ENCODE data around the gene CASKIN1. TPM values are rescaled to one million over a fixed set of nuclear protein-coding genes. Genes with fewer than 3 reads are reported as not detected.
A peak's percentile ranks its signal among the peaks of the same experiment; 100 is the strongest.
"Not testable (repeated sequence)": the region's sequence is repeated elsewhere in the genome, so short reads cannot be mapped to it uniquely, and the experiment has no call there.

CASKIN1 gene
- total RNA-seq, 1 experiment from 2014 or later = 1.0 TPM

- Histone ChIP-seq H3K36me3 (peaks cover 15% of the 10 kb centered on the region), H3K4me3 (no peak overlapping the region), H3K27me3 (no peaks in the 10 kb centered on the region), H3K9me3 (no peaks in the 10 kb centered on the region)
- DNase-seq = no peak
These were observed 49.0 kb downstream of the CASKIN1 start for GRCh38 chr16:2147378-2147777.

- no peak for DNase-seq
- Histone ChIP-seq H3K9me3 (no peaks in the 10 kb centered on the region), H3K27me3 (no peaks in the 10 kb centered on the region), H3K4me3 (no peak overlapping the region), H3K36me3 (peaks cover 3% of the 10 kb centered on the region; the same call in 1 of the 2 replicates)
These were observed 50.6 kb downstream of the CASKIN1 start for GRCh38 chr16:2145843-2146242.

GRCh38 chr16:2143878-2144485, 52.4 kb downstream of the CASKIN1 start:
- DNase-seq = no peak
- no peaks in the 10 kb centered on the region for H3K27me3 ChIP-seq
- no peak overlapping the region for H3K4me3 ChIP-seq
- no peaks in the 10 kb centered on the region for H3K9me3 ChIP-seq
- H3K36me3 ChIP-seq = peaks cover 3% of the 10 kb centered on the region; the same call in 1 of the 2 replicates

- H3K9me3 ChIP-seq = no peaks in the 10 kb centered on the region
- H3K4me3 ChIP-seq = no peak overlapping the region
- H3K36me3 ChIP-seq = peaks cover 2% of the 10 kb centered on the region; the same call in 1 of the 2 replicates
- H3K27me3 ChIP-seq = no peaks in the 10 kb centered on the region
- no peak for DNase-seq
These were observed 53.2 kb downstream of the CASKIN1 start for GRCh38 chr16:2142942-2143877.

- H3K27me3 ChIP-seq, H3K9me3 ChIP-seq, H3K36me3 ChIP-seq: not testable (repeated sequence)
- DNase-seq = peak; percentile 96
- peak within 1 kb of the TSS; percentile 67 for H3K4me3 ChIP-seq
These were observed 60.5 kb downstream of the CASKIN1 start, which contains the start of gene PKD1 for GRCh38 chr16:2135770-2136490. Gene PKD1 (minus strand): TSS chr16:2135898. CDS start chr16:2135689, 209 bp downstream.

- H3K9me3 ChIP-seq, DNase-seq, H3K36me3 ChIP-seq, H3K27me3 ChIP-seq: not testable (repeated sequence)
- peak overlapping the region; percentile 67 for H3K4me3 ChIP-seq
These were observed 61.3 kb downstream of the CASKIN1 start for GRCh38 chr16:2135071-2135470.

- not testable (repeated sequence) for DNase-seq, H3K9me3 ChIP-seq, H3K27me3 ChIP-seq, H3K36me3 ChIP-seq, H3K4me3 ChIP-seq
These were observed 62.6 kb downstream of the CASKIN1 start for GRCh38 chr16:2133797-2134196.

- H3K36me3 ChIP-seq = peaks cover 14% of the 10 kb centered on the region
- not testable (repeated sequence) for H3K9me3 ChIP-seq, DNase-seq, H3K27me3 ChIP-seq, H3K4me3 ChIP-seq
These were observed 66.4 kb downstream of the CASKIN1 start for GRCh38 chr16:2129890-2130447.

GRCh38 chr16:2129251-2129650, 67.2 kb downstream of the CASKIN1 start:
- H3K27me3 ChIP-seq, H3K4me3 ChIP-seq, H3K9me3 ChIP-seq: not testable (repeated sequence)
- H3K36me3 ChIP-seq = peaks cover 20% of the 10 kb centered on the region
- DNase-seq = peak; percentile 86

GRCh38 chr16:2127630-2128280, 68.7 kb downstream of the CASKIN1 start:
- H3K4me3 ChIP-seq, H3K9me3 ChIP-seq, H3K27me3 ChIP-seq: not testable (repeated sequence)
- H3K36me3 ChIP-seq = peaks cover 22% of the 10 kb centered on the region
- DNase-seq = peak; percentile 69

Other genes starting within 250 kb of the CASKIN1 start
- not detected in 2 replicates for gene RPL3L, start 241.9 kb downstream of the CASKIN1 start, total RNA-seq (2014; rRNA removed; shearing (Covaris generic); ENCODE audit: low replicate concordance)
- 406 and 819 TPM in 2 replicates for gene NDUFB10, start 237.1 kb downstream of the CASKIN1 start, total RNA-seq (2014; rRNA removed; shearing (Covaris generic); ENCODE audit: low replicate concordance)
- gene RPS2, start 231.8 kb downstream of the CASKIN1 start, total RNA-seq (2014; rRNA removed; shearing (Covaris generic); ENCODE audit: low replicate concordance) = 8,634 and 16,603 TPM in 2 replicates
- not detected in 2 replicates for gene RNF151, start 229.7 kb downstream of the CASKIN1 start, total RNA-seq (2014; rRNA removed; shearing (Covaris generic); ENCODE audit: low replicate concordance)
- gene TBL3, start 224.6 kb downstream of the CASKIN1 start, total RNA-seq (2014; rRNA removed; shearing (Covaris generic); ENCODE audit: low replicate concordance) = 75.4 and 134 TPM in 2 replicates
- gene NOXO1, start 215.1 kb downstream of the CASKIN1 start, total RNA-seq (2014; rRNA removed; shearing (Covaris generic); ENCODE audit: low replicate concordance) = not detected in 2 replicates
- 39.9 and 64.5 TPM in 2 replicates for gene GFER, start 212.4 kb downstream of the CASKIN1 start, total RNA-seq (2014; rRNA removed; shearing (Covaris generic); ENCODE audit: low replicate concordance)
- gene SYNGR3, start 206.6 kb downstream of the CASKIN1 start, total RNA-seq (2014; rRNA removed; shearing (Covaris generic); ENCODE audit: low replicate concordance) = 0.07 TPM in 1 of 2 replicates, not detected in the other
- 75.0 and 86.5 TPM in 2 replicates for gene ZNF598, start 186.8 kb downstream of the CASKIN1 start, total RNA-seq (2014; rRNA removed; shearing (Covaris generic); ENCODE audit: low replicate concordance)
- not detected in 2 replicates for gene NPW, start 176.8 kb downstream of the CASKIN1 start, total RNA-seq (2014; rRNA removed; shearing (Covaris generic); ENCODE audit: low replicate concordance)
- 15.9 and 19.0 TPM in 2 replicates for gene NHERF2, start 169.7 kb downstream of the CASKIN1 start, total RNA-seq (2014; rRNA removed; shearing (Covaris generic); ENCODE audit: low replicate concordance)
- gene NTHL1, start 148.8 kb downstream of the CASKIN1 start, total RNA-seq (2014; rRNA removed; shearing (Covaris generic); ENCODE audit: low replicate concordance) = 57.1 and 74.7 TPM in 2 replicates
- gene TSC2, start 148.6 kb downstream of the CASKIN1 start, total RNA-seq (2014; rRNA removed; shearing (Covaris generic); ENCODE audit: low replicate concordance) = 24.1 and 64.4 TPM in 2 replicates
- gene PKD1, start 60.7 kb downstream of the CASKIN1 start, total RNA-seq (2014; rRNA removed; shearing (Covaris generic); ENCODE audit: low replicate concordance) = 60.2 and 106 TPM in 2 replicates
- gene RAB26, start 48.0 kb downstream of the CASKIN1 start, total RNA-seq (2014; rRNA removed; shearing (Covaris generic); ENCODE audit: low replicate concordance) = not detected in 2 replicates
- 68.0 and 111 TPM in 2 replicates for gene TRAF7, start 40.8 kb downstream of the CASKIN1 start, total RNA-seq (2014; rRNA removed; shearing (Covaris generic); ENCODE audit: low replicate concordance)
- 29.0 and 42.6 TPM in 2 replicates for gene MLST8, start 8.8 kb upstream of the CASKIN1 start, total RNA-seq (2014; rRNA removed; shearing (Covaris generic); ENCODE audit: low replicate concordance)
- 0.39 and 1.3 TPM in 2 replicates for gene BRICD5, start 14.3 kb upstream of the CASKIN1 start, total RNA-seq (2014; rRNA removed; shearing (Covaris generic); ENCODE audit: low replicate concordance)
- 31.7 and 43.8 TPM in 2 replicates for gene PGP, start 18.2 kb upstream of the CASKIN1 start, total RNA-seq (2014; rRNA removed; shearing (Covaris generic); ENCODE audit: low replicate concordance)
- 43.2 and 56.5 TPM in 2 replicates for gene E4F1, start 27.0 kb upstream of the CASKIN1 start, total RNA-seq (2014; rRNA removed; shearing (Covaris generic); ENCODE audit: low replicate concordance)
- 0.39 and 2.0 TPM in 2 replicates for gene DNASE1L2, start 39.8 kb upstream of the CASKIN1 start, total RNA-seq (2014; rRNA removed; shearing (Covaris generic); ENCODE audit: low replicate concordance)
- gene ECI1, start 55.0 kb upstream of the CASKIN1 start, total RNA-seq (2014; rRNA removed; shearing (Covaris generic); ENCODE audit: low replicate concordance) = 41.1 and 83.9 TPM in 2 replicates
- gene RNPS1, start 71.5 kb upstream of the CASKIN1 start, total RNA-seq (2014; rRNA removed; shearing (Covaris generic); ENCODE audit: low replicate concordance) = 130 and 133 TPM in 2 replicates
- gene ABCA3, start 144.1 kb upstream of the CASKIN1 start, total RNA-seq (2014; rRNA removed; shearing (Covaris generic); ENCODE audit: low replicate concordance) = 1.1 and 5.1 TPM in 2 replicates
- gene CCNF, start 232.8 kb upstream of the CASKIN1 start, total RNA-seq (2014; rRNA removed; shearing (Covaris generic); ENCODE audit: low replicate concordance) = 33.3 and 35.9 TPM in 2 replicates

All from MG63 (cell line).